Measurements from ENCODE around the gene AMMECR1. TPM values are rescaled to one million over a fixed set of nuclear protein-coding genes. Genes with fewer than 3 reads are reported as not detected.

Gene AMMECR1
- total and polyA plus RNA-seq, 8 donors: 0.45 to 28.7 (median 3.6) TPM

- Histone ChIP-seq H3K9me3 (no peaks in the 10 kb centered on the region), H3K4me1 (peaks cover 0 to 8% (median 4%) of the 10 kb centered on the region in 4 donors), H3K27me3 (no peaks in the 10 kb centered on the region), H3K4me3 (no peak overlapping the region), H3K36me3 (no peaks in the 10 kb centered on the region), H3K27ac (no peak overlapping the region)
- WGBS, 5 donors: 35 to 81% (median 53%) methylated on average over 1 of the region's 1 CpG
- no peak for TF ChIP-seq EP300 (IDR thresholded peaks at IDR 0.05)
- no peak for TF ChIP-seq POLR2A (IDR thresholded peaks at IDR 0.05)
- TF ChIP-seq POLR2AphosphoS5 (IDR thresholded peaks at IDR 0.05): no peak
- no peak for TF ChIP-seq CTCF (IDR thresholded peaks at IDR 0.05)
- intact Hi-C loops (cut with DNase I; ENCODE audit: low total_unique reads): no loop called here
- DNase-seq: no peak
Measured at GRCh38 chrX:110219920-110220319, 98.0 kb downstream of the AMMECR1 start.

GRCh38 chrX:110218591-110218990 is 99.3 kb downstream of the AMMECR1 start:
- no peak for DNase-seq
- intact Hi-C loops (cut with DNase I; ENCODE audit: low total_unique reads): no loop called here
- Histone ChIP-seq H3K27me3 (no peaks in the 10 kb centered on the region), H3K9me3 (no peaks in the 10 kb centered on the region), H3K36me3 (no peaks in the 10 kb centered on the region), H3K4me3 (no peak overlapping the region), H3K27ac (no peak overlapping the region), H3K4me1 (peaks cover 0 to 8% (median 4%) of the 10 kb centered on the region in 4 donors)
- WGBS, 5 donors: 67 to 92% (median 80%) methylated on average over 2 of the region's 2 CpGs
- TF ChIP-seq EP300 (IDR thresholded peaks at IDR 0.05) (no peak), CTCF (IDR thresholded peaks at IDR 0.05) (no peak)

GRCh38 chrX:110216027-110216426 is 101.9 kb downstream of the AMMECR1 start:
- peaks cover 0 to 8% (median 4%) of the 10 kb centered on the region in 4 donors for H3K4me1 ChIP-seq
- no peaks in the 10 kb centered on the region for H3K9me3 ChIP-seq
- 70 to 94% (median 84%) methylated on average over 4 of the region's 4 CpGs for WGBS, 5 donors
- no peak for DNase-seq
- intact Hi-C loops (cut with DNase I; ENCODE audit: low total_unique reads): no loop called here
- no peaks in the 10 kb centered on the region for H3K27me3 ChIP-seq
- H3K4me3 ChIP-seq: no peak overlapping the region
- TF ChIP-seq POLR2AphosphoS5 (IDR thresholded peaks at IDR 0.05): no peak
- no peaks in the 10 kb centered on the region for H3K36me3 ChIP-seq
- no peak overlapping the region for H3K27ac ChIP-seq

GRCh38 chrX:110215411-110215810 is 102.5 kb downstream of the AMMECR1 start:
- no peaks in the 10 kb centered on the region for H3K9me3 ChIP-seq
- TF ChIP-seq POLR2A (IDR thresholded peaks at IDR 0.05) (no peak), EP300 (IDR thresholded peaks at IDR 0.05) (no peak)
- intact Hi-C loops (cut with DNase I; ENCODE audit: low total_unique reads): no loop called here
- H3K27me3 ChIP-seq: no peaks in the 10 kb centered on the region
- peaks cover 0 to 8% (median 4%) of the 10 kb centered on the region in 4 donors for H3K4me1 ChIP-seq
- no peak overlapping the region for H3K27ac ChIP-seq
- H3K4me3 ChIP-seq: no peak overlapping the region
- H3K36me3 ChIP-seq: no peaks in the 10 kb centered on the region
- no peak for DNase-seq
- 57 to 95% (median 71%) methylated on average over 1 of the region's 1 CpG for whole genome bisulfite sequencing, 5 donors

- no peak overlapping the region for H3K27ac ChIP-seq
- DNase-seq: no peak
- no peak for TF ChIP-seq POLR2A (IDR thresholded peaks at IDR 0.05)
- TF ChIP-seq CTCF (IDR thresholded peaks at IDR 0.05): no peak
- no peak for TF ChIP-seq EP300 (IDR thresholded peaks at IDR 0.05)
- TF ChIP-seq POLR2AphosphoS5 (IDR thresholded peaks at IDR 0.05): no peak
- intact Hi-C loops (cut with DNase I; ENCODE audit: low total_unique reads): no loop called here
- no peaks in the 10 kb centered on the region for H3K36me3 ChIP-seq
- peaks cover 0 to 8% (median 4%) of the 10 kb centered on the region in 4 donors for H3K4me1 ChIP-seq
- 75 to 100% (median 88%) methylated on average over 1 of the region's 1 CpG for WGBS, 5 donors
- H3K4me3 ChIP-seq: no peak overlapping the region
- no peaks in the 10 kb centered on the region for H3K9me3 ChIP-seq
- H3K27me3 ChIP-seq: no peaks in the 10 kb centered on the region
Measured at GRCh38 chrX:110214684-110215083, 103.2 kb downstream of the AMMECR1 start.
